ENCODE measurements around the gene PRKD1.

Gene PRKD1

DNA sequence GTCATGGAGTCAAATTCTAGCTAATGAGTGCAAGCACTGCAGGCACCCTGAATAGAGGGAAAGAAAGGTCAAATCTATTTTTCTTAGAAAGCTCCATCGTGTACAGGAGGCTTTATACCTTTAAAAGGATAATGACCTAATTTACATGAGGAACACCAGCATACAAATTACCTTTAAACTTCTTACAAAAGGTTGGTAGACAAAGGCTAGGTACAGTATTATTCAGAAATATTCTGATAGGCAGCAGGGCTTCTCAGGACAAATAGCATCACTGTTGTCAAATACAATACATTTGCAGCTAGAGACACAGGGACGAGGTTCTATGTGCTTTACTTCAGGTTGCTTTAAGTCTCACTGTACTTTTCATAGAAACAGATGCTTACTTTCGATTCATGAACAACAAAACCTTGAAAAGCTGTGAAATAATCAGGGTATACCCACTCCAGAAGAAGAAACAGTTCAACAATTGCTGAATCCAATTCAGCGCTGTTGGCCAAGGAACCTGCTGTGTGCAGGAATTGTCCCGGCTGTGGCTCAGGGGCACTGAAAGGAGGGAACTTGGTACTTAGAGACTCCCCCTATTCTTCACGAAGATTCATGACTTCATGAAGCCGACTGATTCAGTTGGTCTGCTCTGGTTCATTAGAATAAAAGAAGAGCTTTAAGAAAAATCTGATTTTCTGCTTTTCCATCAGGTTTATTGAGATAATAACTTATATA lies 252.9 kb downstream of the PRKD1 start:
- Histone ChIP-seq H3K4me3 (ENCODE audit: insufficient read length, low read depth) (no peak overlapping the region), H3K36me3 (ENCODE audit: insufficient read depth, insufficient read length, low read length) (no peaks in the 10 kb centered on the region), H3K9ac (ENCODE audit: insufficient read length, low read depth) (no peak overlapping the region), H3K27me3 (ENCODE audit: insufficient read depth, insufficient read length) (no peaks in the 10 kb centered on the region), H3K9me3 (ENCODE audit: insufficient read depth, low read length) (no peaks in the 10 kb centered on the region), H3K4me1 (ENCODE audit: insufficient read depth, insufficient read length) (no peaks in the 10 kb centered on the region)
- DNase-seq (ENCODE audit: low read depth, low spot score) = no peak
- no peak for TF ChIP-seq ZNF274 (IDR thresholded peaks at IDR 0.05; ENCODE audit: low read depth, low read length)
- no peak for TF ChIP-seq YY1 (IDR thresholded peaks at IDR 0.05; ENCODE audit: insufficient read depth, insufficient read length)
- TF ChIP-seq SUZ12 (IDR thresholded peaks at IDR 0.05; ENCODE audit: extremely low read depth, insufficient read depth, insufficient read length) = no peak

- no peak overlapping the region for H3K4me3 ChIP-seq (ENCODE audit: insufficient read length, low read depth)
- no peak overlapping the region for H3K9ac ChIP-seq (ENCODE audit: insufficient read length, low read depth)
- no peak for DNase-seq (ENCODE audit: low read depth, low spot score)
- H3K4me1 ChIP-seq (ENCODE audit: insufficient read depth, insufficient read length) = no peaks in the 10 kb centered on the region
- H3K27me3 ChIP-seq (ENCODE audit: insufficient read depth, insufficient read length) = no peaks in the 10 kb centered on the region
- no peaks in the 10 kb centered on the region for H3K9me3 ChIP-seq (ENCODE audit: insufficient read depth, low read length)
- H3K36me3 ChIP-seq (ENCODE audit: insufficient read depth, insufficient read length, low read length) = no peaks in the 10 kb centered on the region
- TF ChIP-seq ZNF274 (IDR thresholded peaks at IDR 0.05; ENCODE audit: low read depth, low read length) (no peak), YY1 (IDR thresholded peaks at IDR 0.05; ENCODE audit: insufficient read depth, insufficient read length) (no peak), SUZ12 (IDR thresholded peaks at IDR 0.05; ENCODE audit: extremely low read depth, insufficient read depth, insufficient read length) (no peak)
Measured at GRCh38 chr14:29672831-29673230, 254.8 kb downstream of the PRKD1 start.

- no peak for DNase-seq (ENCODE audit: low read depth, low spot score)
- TF ChIP-seq YY1 (IDR thresholded peaks at IDR 0.05; ENCODE audit: insufficient read depth, insufficient read length) (no peak), ZNF274 (IDR thresholded peaks at IDR 0.05; ENCODE audit: low read depth, low read length) (no peak), SUZ12 (IDR thresholded peaks at IDR 0.05; ENCODE audit: extremely low read depth, insufficient read depth, insufficient read length) (no peak)
- Histone ChIP-seq H3K4me3 (ENCODE audit: insufficient read length, low read depth) (no peak overlapping the region), H3K9me3 (ENCODE audit: insufficient read depth, low read length) (no peaks in the 10 kb centered on the region), H3K36me3 (ENCODE audit: insufficient read depth, insufficient read length, low read length) (no peaks in the 10 kb centered on the region), H3K4me1 (ENCODE audit: insufficient read depth, insufficient read length) (no peaks in the 10 kb centered on the region), H3K27me3 (ENCODE audit: insufficient read depth, insufficient read length) (no peaks in the 10 kb centered on the region), H3K9ac (ENCODE audit: insufficient read length, low read depth) (no peak overlapping the region)
Measured at GRCh38 chr14:29671034-29671433, 256.6 kb downstream of the PRKD1 start.

GRCh38 chr14:29668201-29668600 lies 259.4 kb downstream of the PRKD1 start:
- no peak overlapping the region for H3K4me3 ChIP-seq (ENCODE audit: insufficient read length, low read depth)
- H3K9me3 ChIP-seq (ENCODE audit: insufficient read depth, low read length) = no peaks in the 10 kb centered on the region
- no peaks in the 10 kb centered on the region for H3K36me3 ChIP-seq (ENCODE audit: insufficient read depth, insufficient read length, low read length)
- DNase-seq (ENCODE audit: low read depth, low spot score) = no peak
- H3K9ac ChIP-seq (ENCODE audit: insufficient read length, low read depth) = no peak overlapping the region
- H3K27me3 ChIP-seq (ENCODE audit: insufficient read depth, insufficient read length) = no peaks in the 10 kb centered on the region
- no peak for TF ChIP-seq ZNF274 (IDR thresholded peaks at IDR 0.05; ENCODE audit: low read depth, low read length)
- TF ChIP-seq YY1 (IDR thresholded peaks at IDR 0.05; ENCODE audit: insufficient read depth, insufficient read length) = no peak
- no peak for TF ChIP-seq SUZ12 (IDR thresholded peaks at IDR 0.05; ENCODE audit: extremely low read depth, insufficient read depth, insufficient read length)
- H3K4me1 ChIP-seq (ENCODE audit: insufficient read depth, insufficient read length) = no peaks in the 10 kb centered on the region

DNA sequence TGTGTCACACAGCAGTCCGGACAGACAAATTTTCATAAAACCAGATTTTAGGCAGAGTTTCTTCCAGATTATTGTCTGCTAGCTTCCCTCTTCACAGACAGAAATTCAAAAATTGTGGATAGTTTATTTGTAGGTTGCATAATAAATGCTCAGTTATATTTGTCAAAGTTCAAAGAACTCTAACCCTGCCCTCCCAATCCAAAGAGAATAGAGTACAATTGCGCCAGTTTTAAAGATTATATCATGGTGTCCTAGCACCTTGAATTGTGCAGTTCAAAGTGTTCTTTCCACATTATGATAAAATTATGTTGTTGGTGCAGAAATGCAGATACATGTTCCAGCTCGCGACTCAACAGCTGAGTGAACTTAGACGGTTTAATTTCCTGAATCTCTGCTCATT lies 263.1 kb downstream of the PRKD1 start:
- TF ChIP-seq SUZ12 (IDR thresholded peaks at IDR 0.05; ENCODE audit: extremely low read depth, insufficient read depth, insufficient read length) = no peak
- Histone ChIP-seq H3K4me3 (ENCODE audit: insufficient read length, low read depth) (no peak overlapping the region), H3K9me3 (ENCODE audit: insufficient read depth, low read length) (no peaks in the 10 kb centered on the region), H3K9ac (ENCODE audit: insufficient read length, low read depth) (no peak overlapping the region), H3K27me3 (ENCODE audit: insufficient read depth, insufficient read length) (no peaks in the 10 kb centered on the region), H3K4me1 (ENCODE audit: insufficient read depth, insufficient read length) (no peaks in the 10 kb centered on the region), H3K36me3 (ENCODE audit: insufficient read depth, insufficient read length, low read length) (no peaks in the 10 kb centered on the region)
- DNase-seq (ENCODE audit: low read depth, low spot score) = no peak

DNA sequence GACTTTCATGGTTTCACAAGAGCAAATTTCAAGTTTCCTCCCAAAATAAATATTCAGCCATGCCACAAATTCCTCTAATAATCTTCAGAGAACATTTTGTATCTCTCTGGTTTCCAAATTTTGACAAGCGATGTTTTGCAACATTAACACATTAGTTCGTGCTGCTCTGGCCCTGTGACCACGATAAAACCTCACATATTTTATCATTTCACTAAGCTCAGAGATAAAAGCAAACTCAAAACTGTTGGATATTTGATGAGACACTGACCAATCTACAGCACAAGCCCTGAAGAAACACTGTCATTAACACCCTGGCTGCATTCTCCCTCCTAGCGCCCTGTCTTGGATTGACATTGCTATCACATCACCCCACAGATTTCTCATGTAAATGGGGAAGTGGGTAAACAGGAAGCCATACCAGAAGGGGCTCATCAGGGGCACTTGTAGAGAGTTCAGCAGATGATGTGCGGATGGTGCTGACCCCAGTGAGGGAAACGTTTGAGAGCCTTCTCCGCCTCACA lies 264.3 kb downstream of the PRKD1 start:
- H3K27me3 ChIP-seq (ENCODE audit: insufficient read depth, insufficient read length) = no peaks in the 10 kb centered on the region
- no peak for TF ChIP-seq ZNF274 (IDR thresholded peaks at IDR 0.05; ENCODE audit: low read depth, low read length)
- TF ChIP-seq YY1 (IDR thresholded peaks at IDR 0.05; ENCODE audit: insufficient read depth, insufficient read length) = no peak
- TF ChIP-seq SUZ12 (IDR thresholded peaks at IDR 0.05; ENCODE audit: extremely low read depth, insufficient read depth, insufficient read length) = no peak
- H3K9ac ChIP-seq (ENCODE audit: insufficient read length, low read depth) = no peak overlapping the region
- H3K36me3 ChIP-seq (ENCODE audit: insufficient read depth, insufficient read length, low read length) = no peaks in the 10 kb centered on the region
- no peak overlapping the region for H3K4me3 ChIP-seq (ENCODE audit: insufficient read length, low read depth)
- no peaks in the 10 kb centered on the region for H3K4me1 ChIP-seq (ENCODE audit: insufficient read depth, insufficient read length)
- no peaks in the 10 kb centered on the region for H3K9me3 ChIP-seq (ENCODE audit: insufficient read depth, low read length)
- DNase-seq (ENCODE audit: low read depth, low spot score) = peak; percentile 50

GRCh38 chr14:29654901-29655550 lies 272.6 kb downstream of the PRKD1 start:
- no peak overlapping the region for H3K4me3 ChIP-seq (ENCODE audit: insufficient read length, low read depth)
- H3K4me1 ChIP-seq (ENCODE audit: insufficient read depth, insufficient read length) = no peaks in the 10 kb centered on the region
- H3K27me3 ChIP-seq (ENCODE audit: insufficient read depth, insufficient read length) = no peaks in the 10 kb centered on the region
- H3K9me3 ChIP-seq (ENCODE audit: insufficient read depth, low read length) = no peaks in the 10 kb centered on the region
- TF ChIP-seq SUZ12 (IDR thresholded peaks at IDR 0.05; ENCODE audit: extremely low read depth, insufficient read depth, insufficient read length) (no peak), YY1 (IDR thresholded peaks at IDR 0.05; ENCODE audit: insufficient read depth, insufficient read length) (no peak), ZNF274 (IDR thresholded peaks at IDR 0.05; ENCODE audit: low read depth, low read length) (no peak)
- DNase-seq (ENCODE audit: low read depth, low spot score) = no peak
- no peak overlapping the region for H3K9ac ChIP-seq (ENCODE audit: insufficient read length, low read depth)
- H3K36me3 ChIP-seq (ENCODE audit: insufficient read depth, insufficient read length, low read length) = no peaks in the 10 kb centered on the region
